Eye (tissue), 1 donor: ENCODE measurements around the gene NOTCH2.

Experiments used
- DNase-seq: peaks from one replicate; pipeline ENCODE4 v3.0.0-alpha.2; 2015

The NOTCH2 gene

GRCh38 chr1:119902775-119903442, 166.6 kb downstream of the NOTCH2 start:
- DNase-seq = no peak

GRCh38 chr1:119898981-119899720, 170.3 kb downstream of the NOTCH2 start:
- no peak for DNase-seq

GRCh38 chr1:119898530-119898929, 170.9 kb downstream of the NOTCH2 start:
- DNase-seq = no peak

GRCh38 chr1:119896303-119896702, 173.2 kb downstream of the NOTCH2 start, which contains the start of gene ADAM30:
TSS of gene ADAM30 (minus strand) at chr1:119896515. CDS start at chr1:119896336, 179 bp downstream.
- DNase-seq = no peak

GRCh38 chr1:119895102-119895501, 174.4 kb downstream of the NOTCH2 start:
- no peak for DNase-seq

GRCh38 chr1:119893827-119894700, 175.4 kb downstream of the NOTCH2 start:
- DNase-seq = no peak

- DNase-seq = no peak
Observed at GRCh38 chr1:119893238-119893791, 176.1 kb downstream of the NOTCH2 start.

- DNase-seq = no peak
Observed at GRCh38 chr1:119891386-119891785, 178.1 kb downstream of the NOTCH2 start.

- DNase-seq = no peak
Observed at GRCh38 chr1:119888476-119888875, 181.0 kb downstream of the NOTCH2 start.

- DNase-seq = no peak
Observed at GRCh38 chr1:119887427-119887826, 182.0 kb downstream of the NOTCH2 start.

- no peak for DNase-seq
Observed at GRCh38 chr1:119885903-119886783, 183.3 kb downstream of the NOTCH2 start.

GRCh38 chr1:119884711-119885110, 184.8 kb downstream of the NOTCH2 start:
- DNase-seq = no peak

GRCh38 chr1:119883826-119884225, 185.6 kb downstream of the NOTCH2 start:
- DNase-seq = no peak

- no peak for DNase-seq
Observed at GRCh38 chr1:119882132-119883049, 187.1 kb downstream of the NOTCH2 start.

GRCh38 chr1:119879510-119880434, 189.7 kb downstream of the NOTCH2 start:
- no peak for DNase-seq

- no peak for DNase-seq
Observed at GRCh38 chr1:119878171-119878570, 191.3 kb downstream of the NOTCH2 start.

GRCh38 chr1:119874186-119874585, 195.3 kb downstream of the NOTCH2 start:
- DNase-seq = no peak

GRCh38 chr1:119873135-119874015, 196.1 kb downstream of the NOTCH2 start:
- DNase-seq = peak; percentile 40

GRCh38 chr1:119871881-119872280, 197.6 kb downstream of the NOTCH2 start:
- no peak for DNase-seq
